NCI-H2196 treated with DMSO at 0.1 percent for 48 hours (cell line): ENCODE data around the gene SLC4A9.

Source experiments
- DNase-seq: peaks from one replicate; lab custom pipeline; 2025; ENCODE audit not compliant: unreplicated experiment; lab: John Stamatoyannopoulos, UW

Gene SLC4A9, protein sequence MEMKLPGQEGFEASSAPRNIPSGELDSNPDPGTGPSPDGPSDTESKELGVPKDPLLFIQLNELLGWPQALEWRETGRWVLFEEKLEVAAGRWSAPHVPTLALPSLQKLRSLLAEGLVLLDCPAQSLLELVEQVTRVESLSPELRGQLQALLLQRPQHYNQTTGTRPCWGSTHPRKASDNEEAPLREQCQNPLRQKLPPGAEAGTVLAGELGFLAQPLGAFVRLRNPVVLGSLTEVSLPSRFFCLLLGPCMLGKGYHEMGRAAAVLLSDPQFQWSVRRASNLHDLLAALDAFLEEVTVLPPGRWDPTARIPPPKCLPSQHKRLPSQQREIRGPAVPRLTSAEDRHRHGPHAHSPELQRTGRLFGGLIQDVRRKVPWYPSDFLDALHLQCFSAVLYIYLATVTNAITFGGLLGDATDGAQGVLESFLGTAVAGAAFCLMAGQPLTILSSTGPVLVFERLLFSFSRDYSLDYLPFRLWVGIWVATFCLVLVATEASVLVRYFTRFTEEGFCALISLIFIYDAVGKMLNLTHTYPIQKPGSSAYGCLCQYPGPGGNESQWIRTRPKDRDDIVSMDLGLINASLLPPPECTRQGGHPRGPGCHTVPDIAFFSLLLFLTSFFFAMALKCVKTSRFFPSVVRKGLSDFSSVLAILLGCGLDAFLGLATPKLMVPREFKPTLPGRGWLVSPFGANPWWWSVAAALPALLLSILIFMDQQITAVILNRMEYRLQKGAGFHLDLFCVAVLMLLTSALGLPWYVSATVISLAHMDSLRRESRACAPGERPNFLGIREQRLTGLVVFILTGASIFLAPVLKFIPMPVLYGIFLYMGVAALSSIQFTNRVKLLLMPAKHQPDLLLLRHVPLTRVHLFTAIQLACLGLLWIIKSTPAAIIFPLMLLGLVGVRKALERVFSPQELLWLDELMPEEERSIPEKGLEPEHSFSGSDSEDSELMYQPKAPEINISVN

DNA sequence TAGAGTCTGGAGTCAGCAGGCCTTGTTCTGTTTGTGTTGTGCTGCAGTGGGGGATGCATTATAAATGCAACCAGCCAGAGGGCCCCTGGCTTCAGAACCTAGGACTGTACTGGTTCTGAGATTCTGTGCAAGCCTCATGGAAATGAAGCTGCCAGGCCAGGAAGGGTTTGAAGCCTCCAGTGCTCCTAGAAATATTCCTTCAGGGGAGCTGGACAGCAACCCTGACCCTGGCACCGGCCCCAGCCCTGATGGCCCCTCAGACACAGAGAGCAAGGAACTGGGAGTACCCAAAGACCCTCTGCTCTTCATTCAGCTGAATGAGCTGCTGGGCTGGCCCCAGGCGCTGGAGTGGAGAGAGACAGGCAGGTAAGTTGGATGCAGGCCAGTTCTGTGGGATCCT lies at the start of gene SLC4A9:
TSS of gene SLC4A9 (plus strand) at position 94 of the 400 bp plus-strand sequence. CDS start at position 137, 43 bp downstream.
- DNase-seq = no peak

DNA sequence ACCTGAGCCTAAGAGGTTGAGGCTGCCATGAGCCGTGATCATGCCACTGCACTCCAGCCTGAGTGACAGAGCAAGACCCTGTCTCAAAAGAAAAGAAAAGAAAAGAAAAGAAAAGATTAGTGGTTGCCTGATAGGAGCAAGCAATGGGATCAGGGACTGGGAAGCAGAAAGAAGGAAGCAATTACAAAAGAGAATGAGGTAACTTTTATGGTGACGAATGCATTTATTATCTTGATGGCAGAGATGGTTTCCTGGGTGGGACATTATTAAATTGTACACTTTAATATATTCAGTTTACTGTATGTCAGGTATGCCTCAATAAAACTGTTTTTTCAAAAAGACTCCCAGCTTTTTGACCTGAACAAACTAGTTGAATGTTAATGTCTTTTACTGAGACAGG lies 49.6 kb upstream of the SLC4A9 start:
- DNase-seq = no peak

DNA sequence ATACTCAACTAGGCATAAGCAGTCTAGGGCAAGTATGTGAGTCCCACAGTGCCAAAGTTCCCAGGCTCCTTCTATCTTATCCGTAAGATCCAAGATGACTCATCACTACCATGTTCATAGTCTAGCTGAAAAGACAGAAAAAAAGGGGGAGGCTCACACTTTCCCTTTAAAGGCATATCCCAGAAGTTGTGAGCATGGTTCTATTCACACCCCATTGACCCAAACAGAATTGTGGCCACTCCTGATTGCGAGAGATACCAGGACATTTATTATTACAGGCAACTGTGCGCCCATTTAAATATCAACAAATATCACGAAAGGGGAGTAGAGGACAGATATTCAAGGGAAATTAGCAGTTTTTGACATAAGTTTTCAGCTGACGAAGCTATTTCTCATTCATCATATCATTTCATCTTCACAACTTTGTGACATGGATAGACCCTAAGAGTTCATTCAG lies 49.0 kb upstream of the SLC4A9 start:
- no peak for DNase-seq

DNA sequence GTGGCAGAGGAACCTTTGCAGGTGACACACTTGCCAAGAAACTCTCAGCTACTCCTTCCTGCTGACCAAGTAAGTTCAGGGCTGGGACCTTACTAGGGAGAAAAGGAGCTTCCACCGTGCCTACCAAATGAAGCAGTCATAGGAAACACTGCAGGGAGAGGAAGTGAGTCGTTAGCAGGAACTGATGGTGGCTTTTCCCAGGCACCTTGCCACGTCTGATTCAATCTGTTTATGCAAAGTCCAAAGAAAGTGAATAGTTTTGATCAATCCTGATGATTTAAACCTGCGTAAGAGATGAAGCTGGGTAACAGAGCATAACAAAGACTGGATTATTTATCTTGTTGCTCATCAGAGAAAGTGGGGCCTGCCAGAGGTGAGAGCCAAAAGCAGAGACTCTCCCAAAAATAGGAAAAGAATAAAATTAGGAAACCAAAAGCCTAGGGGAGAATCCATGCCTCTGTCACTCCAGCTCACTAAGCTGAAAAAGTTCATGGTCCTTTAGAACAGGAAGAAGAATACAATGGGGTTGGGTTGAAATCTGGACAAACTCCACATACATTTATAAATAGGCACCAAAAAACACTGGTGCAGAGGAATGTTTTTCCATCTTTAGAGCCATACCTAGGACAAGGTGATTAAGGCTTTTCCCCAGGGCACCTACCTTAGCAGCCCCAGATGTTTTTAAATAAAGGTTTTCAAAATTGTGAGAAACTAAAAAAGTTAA lies 47.8 kb upstream of the SLC4A9 start:
- DNase-seq = no peak

DNA sequence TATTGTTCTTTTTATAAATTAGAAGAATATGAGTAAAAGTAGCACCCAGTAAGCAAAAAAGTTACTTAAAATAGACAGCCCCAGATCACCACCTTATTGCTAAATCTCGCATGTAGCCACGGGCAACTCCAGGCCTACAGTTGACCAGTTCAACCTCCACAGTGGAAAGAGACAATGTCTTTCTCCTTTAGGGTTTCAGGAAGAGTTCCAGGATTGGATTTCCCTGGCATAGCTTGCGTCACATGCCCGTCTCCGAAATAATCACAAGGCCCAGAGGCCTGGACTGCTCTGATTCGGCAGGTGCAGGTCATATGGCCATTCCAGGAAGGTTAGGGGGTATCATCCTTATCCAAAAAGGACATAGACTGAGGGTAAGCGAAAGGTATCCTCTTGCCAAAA lies 47.2 kb upstream of the SLC4A9 start:
- no peak for DNase-seq

DNA sequence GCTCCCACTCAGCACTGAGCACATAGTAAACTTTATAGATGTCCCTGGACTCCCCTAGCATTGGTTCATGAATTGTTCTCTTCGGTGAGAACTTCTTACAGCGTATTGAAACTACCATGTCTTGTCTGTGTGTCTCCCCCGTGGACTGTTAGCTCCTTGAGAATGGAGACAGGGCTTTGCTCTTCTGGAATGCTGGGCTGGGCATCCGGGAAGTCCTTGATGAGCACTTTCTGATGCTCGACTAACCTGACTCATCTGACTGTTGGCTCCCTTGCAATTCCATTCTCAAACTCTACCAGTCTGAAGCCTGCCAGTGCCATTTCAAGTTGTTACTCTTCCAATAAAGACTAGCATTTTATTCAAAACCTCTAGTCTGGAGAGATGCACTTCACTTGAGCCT lies 42.1 kb upstream of the SLC4A9 start:
- DNase-seq = no peak

DNA sequence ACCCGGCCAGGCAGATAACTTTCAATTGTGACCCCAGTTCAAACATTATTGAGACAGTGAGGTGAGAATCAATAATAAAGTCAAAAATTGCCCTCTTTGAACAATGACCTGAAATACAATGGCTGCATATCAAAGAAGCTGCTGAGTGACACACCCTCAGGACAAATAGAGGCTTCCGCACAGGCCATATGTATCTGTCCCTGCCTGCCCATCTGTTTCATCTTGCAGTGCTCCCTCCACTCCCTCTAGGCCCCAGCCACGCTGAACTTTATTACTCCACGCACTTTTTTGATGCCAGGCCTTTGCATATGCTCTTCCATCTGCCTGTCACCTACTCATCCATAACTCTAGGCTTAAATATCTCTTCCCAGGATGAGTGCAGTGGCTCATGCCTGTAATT lies 41.2 kb upstream of the SLC4A9 start:
- DNase-seq = no peak

DNA sequence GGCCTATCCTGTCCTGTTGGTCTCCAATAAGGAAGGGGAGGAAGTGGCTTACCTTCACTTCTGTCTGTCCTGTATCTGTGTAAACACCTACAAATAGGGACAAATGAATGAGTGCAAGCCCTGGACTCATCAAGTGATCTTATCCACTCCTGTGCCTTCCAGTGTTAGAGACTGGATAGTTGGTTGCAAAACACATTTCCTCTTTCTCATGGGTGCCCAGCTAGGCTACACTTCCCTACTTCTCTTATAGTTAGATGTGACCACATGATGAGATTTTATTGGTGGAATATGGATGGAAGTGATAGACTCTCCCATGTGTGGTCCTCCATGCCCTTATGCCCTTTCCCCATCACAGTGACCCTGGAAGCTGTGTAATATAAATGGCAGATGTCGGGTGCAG lies 40.2 kb upstream of the SLC4A9 start:
- no peak for DNase-seq

DNA sequence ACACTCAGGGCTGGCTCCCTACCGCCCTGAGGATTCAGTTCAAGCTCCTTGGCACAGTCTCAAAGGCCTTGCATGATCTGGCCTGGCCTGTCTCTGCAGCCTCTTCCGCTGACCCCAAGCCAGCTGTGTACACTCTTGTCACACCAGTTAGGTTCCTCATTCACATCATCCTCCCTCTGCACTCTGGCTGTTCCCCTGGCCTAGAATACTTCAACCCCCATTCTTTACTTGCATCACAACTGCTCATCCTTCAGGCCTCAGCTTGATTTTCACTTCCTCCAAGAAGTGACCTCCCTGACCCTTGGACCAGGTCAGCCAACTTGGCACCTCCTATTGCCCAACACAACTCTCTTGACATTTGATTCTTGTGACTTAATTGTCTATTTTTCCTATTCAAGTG lies 38.2 kb upstream of the SLC4A9 start:
- DNase-seq = no peak

DNA sequence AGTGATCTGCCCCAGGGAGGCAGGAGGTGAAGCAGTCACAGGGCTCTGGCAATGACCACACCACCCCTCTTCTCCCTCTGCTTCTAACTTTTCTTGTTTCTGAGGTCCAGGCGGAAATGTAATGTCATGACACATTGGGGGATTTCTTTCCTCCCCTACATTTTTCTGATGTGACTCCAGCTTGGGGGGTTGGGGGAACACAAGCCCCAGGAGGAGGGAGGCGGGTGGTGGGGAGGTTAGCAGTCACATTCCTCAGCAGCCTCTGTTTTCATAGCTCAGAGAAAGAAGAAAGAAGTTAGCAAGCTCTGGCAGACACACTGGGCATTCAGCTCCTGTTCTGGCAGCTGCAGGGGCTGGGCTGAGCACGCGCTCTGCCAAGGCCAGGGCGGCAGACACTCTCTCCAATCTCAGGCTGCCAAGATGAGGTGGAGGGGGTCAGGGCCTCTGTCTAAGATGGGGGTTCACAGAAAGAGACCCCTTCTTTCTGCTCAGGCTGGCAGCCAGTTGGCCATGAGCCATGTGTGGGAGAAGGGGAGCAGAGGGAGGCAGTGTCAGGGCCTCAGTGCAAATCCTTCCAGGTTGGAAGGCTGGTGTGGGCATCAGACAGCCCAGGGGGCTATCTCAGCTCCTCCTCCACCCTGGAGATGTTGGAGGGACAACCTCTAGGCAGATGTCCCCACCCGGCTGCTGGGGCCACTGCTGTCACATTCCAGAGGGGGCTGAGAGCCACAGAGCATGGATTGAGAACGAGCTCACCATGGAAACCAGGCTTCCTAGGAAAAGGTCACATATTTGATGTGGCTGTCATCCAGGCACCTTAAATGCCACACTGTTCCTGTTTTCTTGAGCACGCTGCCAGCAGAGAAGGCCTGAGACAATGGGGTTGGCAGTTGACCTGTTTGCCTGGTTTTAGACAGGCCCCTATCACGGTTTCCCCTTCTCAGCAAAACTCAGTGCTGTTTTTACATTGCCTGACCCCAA lies 37.0 kb upstream of the SLC4A9 start:
- peak; percentile 55 for DNase-seq

DNA sequence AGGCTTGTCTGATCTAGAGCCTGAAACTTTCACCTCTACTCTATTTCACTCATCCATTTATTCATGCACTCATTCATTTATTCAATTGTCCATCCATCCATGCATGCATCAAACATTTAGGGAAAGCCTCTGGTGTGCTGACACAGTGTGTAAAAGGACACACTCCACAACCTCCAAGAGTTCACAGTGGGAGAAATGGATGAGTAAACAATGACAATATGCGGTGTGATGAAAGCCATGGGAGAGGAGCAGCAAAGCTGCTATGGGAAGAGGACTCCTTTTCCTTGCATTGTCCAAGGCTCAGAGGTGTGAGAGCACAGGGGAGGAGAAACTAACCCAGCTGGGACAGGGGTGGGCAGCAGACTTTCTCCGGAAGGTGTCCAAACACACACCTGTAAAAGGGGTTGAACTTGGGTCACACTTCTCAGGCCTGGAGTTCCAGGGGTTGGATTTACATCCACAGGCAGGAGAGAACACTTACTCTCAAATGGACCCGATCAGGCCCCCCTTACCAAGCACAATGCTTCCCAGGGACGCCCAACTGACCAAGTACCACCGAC lies 35.9 kb upstream of the SLC4A9 start:
- no peak for DNase-seq

DNA sequence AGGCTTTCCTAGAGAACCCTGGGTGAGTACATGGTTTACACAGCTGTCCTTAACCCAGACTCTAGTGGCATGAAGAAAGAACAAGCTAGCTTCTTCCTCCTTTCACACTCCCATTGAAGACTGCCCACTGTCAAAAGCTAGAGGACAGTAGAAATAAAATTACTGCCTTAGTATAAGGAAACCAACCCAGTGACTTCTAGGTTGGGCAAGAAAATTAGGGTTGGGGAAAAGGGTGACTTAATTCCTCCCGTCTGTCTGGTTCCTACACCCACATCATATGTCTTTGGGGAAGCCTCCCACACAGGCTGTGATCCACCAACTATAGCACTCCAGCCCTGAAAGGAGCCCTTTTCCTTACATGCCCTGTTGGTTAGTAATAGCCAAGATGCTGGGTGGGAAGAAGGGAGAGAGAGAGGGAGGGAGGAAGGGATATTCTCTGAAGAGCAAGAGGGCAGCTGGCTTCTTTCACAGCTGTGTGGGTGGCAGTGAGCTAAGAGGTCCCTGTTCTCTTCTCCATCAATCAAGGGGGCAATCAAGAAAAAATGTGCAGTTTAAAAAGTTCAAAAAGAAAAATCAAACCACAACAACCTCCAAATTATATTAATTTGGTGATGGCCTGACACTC lies 35.3 kb upstream of the SLC4A9 start:
- no peak for DNase-seq

DNA sequence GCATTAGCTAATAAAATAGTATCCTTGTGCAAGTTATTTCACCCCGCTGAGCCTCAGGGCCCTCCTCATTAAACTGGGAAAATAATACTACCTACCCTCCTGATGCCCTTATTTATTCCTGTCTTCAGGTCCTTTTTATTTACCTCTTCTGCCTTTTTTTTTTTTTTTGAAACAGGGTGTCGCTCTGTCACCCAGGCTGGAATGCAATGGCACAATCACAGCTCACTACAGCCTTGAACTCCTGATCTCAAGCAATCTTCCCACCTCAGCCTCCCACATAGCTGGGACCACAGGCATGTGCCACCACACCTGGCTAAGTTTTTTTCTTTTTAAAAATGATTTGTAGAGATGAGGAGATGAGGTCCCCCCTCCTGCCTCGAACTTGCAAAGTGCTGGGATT lies 34.5 kb upstream of the SLC4A9 start:
- DNase-seq = no peak

DNA sequence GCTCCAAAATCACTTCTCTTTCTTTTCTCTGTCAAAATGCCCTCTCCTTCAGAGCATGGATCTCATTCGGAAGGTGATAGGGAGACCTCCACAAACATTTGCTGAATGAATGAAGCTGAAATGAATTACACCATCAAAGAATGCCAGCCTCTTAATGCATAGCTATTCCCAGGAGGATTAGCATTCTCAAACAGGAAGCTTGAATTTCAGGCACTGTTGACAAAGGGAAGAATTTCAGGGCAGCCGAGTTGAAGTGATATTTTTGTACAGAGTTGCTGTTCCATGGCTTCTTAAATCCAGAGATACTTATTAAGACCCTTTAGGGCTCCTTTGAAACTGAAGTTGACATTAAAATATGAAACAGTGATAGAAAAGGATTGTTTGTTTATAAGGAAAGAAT lies 32.4 kb upstream of the SLC4A9 start:
- DNase-seq = no peak

DNA sequence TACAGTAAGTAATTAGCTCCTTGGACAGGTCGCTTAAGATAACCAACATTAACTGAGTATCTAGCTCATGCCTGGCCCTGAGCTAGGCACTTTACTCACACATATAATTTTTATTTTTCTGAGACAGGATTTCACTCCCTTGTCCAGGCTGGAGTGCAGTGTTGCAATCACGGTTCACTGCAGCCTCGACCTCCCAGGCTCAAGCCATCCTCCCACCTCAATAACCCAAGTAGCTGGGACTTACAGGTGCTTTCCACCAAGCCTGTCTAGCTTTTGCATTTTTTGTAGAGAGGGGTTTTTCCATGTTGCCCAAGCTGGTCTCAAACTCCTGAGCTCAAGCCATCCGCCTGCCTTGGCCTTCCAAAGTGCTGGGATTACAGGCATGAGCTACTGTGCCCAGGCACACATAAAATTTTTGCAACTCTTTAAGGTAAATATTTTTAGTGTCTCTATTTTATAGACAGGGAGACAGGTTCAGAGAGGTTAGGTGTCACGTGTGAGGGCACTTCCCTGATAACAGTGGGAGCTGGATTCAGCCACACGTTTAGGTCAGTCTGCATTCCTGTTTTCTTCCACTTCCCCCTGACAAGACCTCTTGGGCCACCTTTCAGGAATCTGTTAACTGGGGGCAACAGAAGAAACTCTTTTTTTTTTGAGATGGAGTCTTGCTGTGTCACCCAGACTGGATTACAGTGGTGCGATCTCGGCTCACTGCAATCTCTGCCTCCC lies 31.8 kb upstream of the SLC4A9 start:
- no peak for DNase-seq

DNA sequence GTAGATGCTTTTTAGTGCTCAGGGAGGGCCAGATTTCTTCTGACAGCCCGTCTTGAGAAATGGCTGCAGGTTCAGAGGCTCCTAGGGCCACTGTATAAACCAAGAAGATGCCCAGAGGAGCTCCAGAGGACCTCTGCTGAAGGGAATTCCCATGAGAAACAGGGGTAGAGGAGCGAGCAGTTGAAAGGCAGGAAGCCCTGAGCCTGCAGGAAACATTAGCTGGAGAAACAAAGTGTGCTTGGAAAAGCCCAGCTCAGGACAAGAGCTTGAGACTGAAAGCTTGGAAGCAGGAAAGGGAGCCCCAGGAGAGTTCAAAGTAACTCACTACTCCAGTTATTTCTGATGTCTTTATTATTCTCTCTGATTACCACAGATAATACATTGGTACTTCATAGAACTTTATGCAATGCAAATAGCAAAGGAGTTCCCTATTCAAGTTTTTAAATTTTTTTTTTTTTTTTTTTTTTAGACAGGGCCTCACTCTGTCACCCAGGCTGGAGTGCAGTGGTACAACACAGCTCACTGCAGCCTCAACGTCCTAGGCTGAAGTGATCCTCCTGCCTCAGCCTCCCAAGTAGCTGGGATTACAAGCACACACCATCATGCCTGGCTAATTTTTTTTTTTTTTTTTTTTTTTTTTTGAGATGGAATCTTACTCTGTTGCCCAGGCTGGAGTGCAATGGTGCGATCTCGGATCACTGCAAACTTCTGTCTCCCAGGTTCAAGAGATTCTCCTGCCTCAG lies 30.1 kb upstream of the SLC4A9 start:
- DNase-seq = no peak

DNA sequence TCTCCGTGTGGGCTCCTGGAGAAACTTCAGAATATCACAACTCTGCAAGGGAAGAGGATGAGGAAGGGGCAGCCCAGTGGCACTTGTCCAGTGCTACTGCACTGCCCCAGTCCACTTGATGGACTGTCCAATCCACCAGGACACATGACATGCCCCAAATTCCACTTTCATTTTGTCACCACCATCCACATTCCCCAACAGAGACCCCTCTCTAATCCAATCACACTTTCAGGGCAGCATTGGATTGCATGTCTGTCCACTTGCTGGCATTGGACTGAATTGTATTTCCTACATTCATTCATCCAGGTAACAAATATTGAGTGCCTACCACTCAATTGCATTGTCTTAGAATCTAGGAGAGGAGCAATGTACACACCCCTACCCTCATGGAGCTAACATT lies 28.4 kb upstream of the SLC4A9 start:
- DNase-seq = no peak

DNA sequence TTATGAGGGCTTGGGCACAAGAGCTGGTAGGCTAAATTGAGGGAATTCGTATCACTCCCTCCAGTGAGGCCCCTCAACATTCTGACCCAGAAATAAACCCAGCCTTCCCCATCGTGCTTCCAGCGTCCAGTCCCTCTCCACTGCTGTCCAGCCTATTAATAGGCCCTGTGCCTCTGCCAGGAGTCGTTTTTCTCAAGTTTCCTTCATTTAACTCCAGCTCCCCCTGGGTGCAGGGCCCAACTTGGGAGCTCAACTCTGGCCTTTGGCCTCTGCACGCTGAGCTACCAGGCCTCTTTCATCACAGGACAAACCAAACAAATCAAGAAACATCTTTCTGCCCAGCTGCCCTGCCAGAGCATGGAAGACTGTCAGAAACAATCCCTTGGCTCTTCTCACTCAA lies 23.6 kb upstream of the SLC4A9 start:
- no peak for DNase-seq
